IgD-negative memory B cell (primary cell): ENCODE measurements around the gene KRT35. TPM values are rescaled to one million over a fixed set of nuclear protein-coding genes. Genes with fewer than 3 reads are reported as not detected.

Source experiments
- H3K27ac Mint-ChIP-seq, 3 donors: one replicate each; pipeline ENCODE4 v1.8.0; 2020 to 2022; ENCODE audit warnings: mild to moderate bottlenecking in 3 of 3, mixed read lengths in 3 of 3, moderate library complexity in 1 of 3
- H3K27me3 Mint-ChIP-seq: one replicate; pipeline ENCODE4 v1.8.0; 2021; ENCODE audit warnings: mixed read lengths
- H3K36me3 Mint-ChIP-seq: one replicate; pipeline ENCODE4 v1.8.0; 2020; ENCODE audit warnings: mild to moderate bottlenecking, mixed read lengths
- H3K4me1 Mint-ChIP-seq, 3 donors: one replicate each; pipeline ENCODE4 v1.8.0; 2020 to 2022; ENCODE audit warnings: mixed read lengths in 3 of 3, mild to moderate bottlenecking in 1 of 3
- H3K4me3 Mint-ChIP-seq, 4 donors: one replicate each; pipeline ENCODE4 v1.8.0; 2020 to 2022; ENCODE audit warnings: mild to moderate bottlenecking in 4 of 4, mixed read lengths in 4 of 4, moderate library complexity in 3 of 4
- H3K9me3 Mint-ChIP-seq, 3 donors: one replicate each; pipeline ENCODE4 v1.8.0; 2020 to 2021; ENCODE audit warnings: mixed read lengths in 3 of 3, mild to moderate bottlenecking in 1 of 3
- polyA plus RNA-seq: library from polyadenylated mRNA; unstranded; fragments of 300-500 nt; fragmentation: Illumina TruSeq; gene quantifications from one replicate; pipeline ENCODE4 v1.2.3, GENCODE V29; 2021

Gene KRT35
- polyA plus RNA-seq, 1 donor from 2014 or later = not detected

GRCh38 chr17:41518789-41519449 lies 38.0 kb upstream of the KRT35 start, which contains the start of gene KRT15:
TSS of gene KRT15 (minus strand) at chr17:41518890. CDS start at chr17:41518827, 63 bp downstream.
- Mint-ChIP-seq H3K27ac (peak within 1 kb of the TSS in 1 of 3 donors; percentile 47), H3K4me1 (no peaks in the 10 kb centered on the region), H3K4me3 (no peak within 1 kb of the TSS), H3K9me3 (no peaks in the 10 kb centered on the region), H3K36me3 (no peaks in the 10 kb centered on the region), H3K27me3 (peaks cover 3% of the 10 kb centered on the region)

DNA sequence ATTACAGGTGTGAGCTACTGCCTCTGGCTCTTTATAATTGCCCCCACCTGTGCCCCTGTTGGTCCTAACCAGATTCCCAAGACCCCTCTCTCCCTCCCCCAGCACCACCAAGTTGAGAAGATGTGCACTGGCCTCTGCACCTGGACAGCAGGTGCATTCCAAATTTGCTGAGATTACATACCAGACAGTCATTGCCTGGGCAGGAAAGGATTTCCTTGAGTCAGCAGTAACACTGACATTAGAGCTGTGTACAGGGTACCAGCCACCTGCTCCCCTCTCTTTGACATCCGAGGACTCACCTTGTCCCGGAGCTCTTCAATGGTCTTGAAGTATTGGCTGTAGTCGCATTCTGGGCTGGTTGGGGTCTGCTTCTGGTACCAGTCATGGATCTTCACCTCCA lies 37.1 kb upstream of the KRT35 start:
- Mint-ChIP-seq H3K4me3 (no peak overlapping the region), H3K36me3 (no peaks in the 10 kb centered on the region), H3K27ac (peak overlapping the region in 1 of 3 donors; percentile 47), H3K9me3 (no peaks in the 10 kb centered on the region), H3K4me1 (no peaks in the 10 kb centered on the region), H3K27me3 (peaks cover 3% of the 10 kb centered on the region)

GRCh38 chr17:41516830-41517283 lies 35.9 kb upstream of the KRT35 start:
- H3K36me3 Mint-ChIP-seq = no peaks in the 10 kb centered on the region
- peaks cover 3% of the 10 kb centered on the region for H3K27me3 Mint-ChIP-seq
- no peak overlapping the region for H3K27ac Mint-ChIP-seq
- H3K4me3 Mint-ChIP-seq = no peak overlapping the region
- no peaks in the 10 kb centered on the region for H3K9me3 Mint-ChIP-seq
- no peaks in the 10 kb centered on the region for H3K4me1 Mint-ChIP-seq

DNA sequence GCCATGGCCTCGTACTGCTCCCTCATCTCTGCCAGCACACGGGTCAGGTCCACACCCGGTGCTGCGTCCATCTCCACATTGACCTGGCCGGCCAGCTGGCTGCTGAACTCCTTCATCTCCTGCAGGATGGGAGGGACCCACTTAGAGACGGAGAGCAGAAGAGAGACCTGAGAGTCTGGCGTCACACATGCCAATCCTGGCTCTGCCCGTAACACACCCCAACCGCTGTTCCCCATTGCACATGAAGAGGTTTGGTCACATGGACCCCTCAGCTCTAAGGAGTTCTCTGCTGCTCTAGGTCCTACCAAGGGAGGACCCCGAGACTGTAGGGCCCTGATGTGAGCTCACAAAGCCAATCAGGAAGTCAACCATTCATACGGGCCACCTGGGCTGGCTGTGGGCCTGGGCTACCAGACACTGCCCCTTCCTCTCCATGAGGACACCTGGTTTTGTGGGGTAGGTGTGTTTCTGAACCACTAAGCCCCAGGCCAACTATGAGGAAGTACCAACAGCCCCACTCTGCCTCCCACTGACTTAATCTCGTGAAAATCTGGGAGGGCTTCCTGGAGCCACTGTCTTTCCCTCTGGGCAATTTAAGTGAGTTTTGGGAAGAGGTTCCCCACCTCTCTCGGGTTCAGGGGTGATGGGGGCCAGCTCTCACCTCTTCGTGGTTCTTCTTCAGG lies 35.3 kb upstream of the KRT35 start:
- Mint-ChIP-seq H3K27me3 (peaks cover 3% of the 10 kb centered on the region), H3K4me3 (no peak overlapping the region), H3K4me1 (no peaks in the 10 kb centered on the region), H3K9me3 (no peaks in the 10 kb centered on the region), H3K27ac (no peak overlapping the region), H3K36me3 (no peaks in the 10 kb centered on the region)

DNA sequence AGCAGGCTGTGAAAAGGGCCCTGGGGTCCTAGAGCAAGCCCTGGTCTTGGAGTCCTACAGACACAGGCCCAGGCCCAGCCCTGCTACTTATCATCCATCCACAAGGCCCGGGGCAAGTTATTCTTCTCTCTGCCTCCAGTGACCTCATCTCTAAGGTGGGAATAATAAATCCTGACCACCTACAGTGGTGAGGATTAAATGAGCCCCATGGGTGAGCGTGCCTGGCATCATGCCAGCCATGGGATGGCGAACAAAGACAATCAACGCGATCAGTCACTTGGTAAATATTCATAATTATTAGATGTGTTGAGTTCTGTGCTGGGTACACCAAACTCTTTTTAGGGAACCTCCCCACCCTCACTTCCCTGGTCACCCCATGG lies 32.2 kb upstream of the KRT35 start:
- Mint-ChIP-seq H3K27me3 (peaks cover 5% of the 10 kb centered on the region), H3K9me3 (no peaks in the 10 kb centered on the region), H3K36me3 (no peaks in the 10 kb centered on the region), H3K27ac (no peak overlapping the region), H3K4me1 (no peaks in the 10 kb centered on the region), H3K4me3 (no peak overlapping the region)

DNA sequence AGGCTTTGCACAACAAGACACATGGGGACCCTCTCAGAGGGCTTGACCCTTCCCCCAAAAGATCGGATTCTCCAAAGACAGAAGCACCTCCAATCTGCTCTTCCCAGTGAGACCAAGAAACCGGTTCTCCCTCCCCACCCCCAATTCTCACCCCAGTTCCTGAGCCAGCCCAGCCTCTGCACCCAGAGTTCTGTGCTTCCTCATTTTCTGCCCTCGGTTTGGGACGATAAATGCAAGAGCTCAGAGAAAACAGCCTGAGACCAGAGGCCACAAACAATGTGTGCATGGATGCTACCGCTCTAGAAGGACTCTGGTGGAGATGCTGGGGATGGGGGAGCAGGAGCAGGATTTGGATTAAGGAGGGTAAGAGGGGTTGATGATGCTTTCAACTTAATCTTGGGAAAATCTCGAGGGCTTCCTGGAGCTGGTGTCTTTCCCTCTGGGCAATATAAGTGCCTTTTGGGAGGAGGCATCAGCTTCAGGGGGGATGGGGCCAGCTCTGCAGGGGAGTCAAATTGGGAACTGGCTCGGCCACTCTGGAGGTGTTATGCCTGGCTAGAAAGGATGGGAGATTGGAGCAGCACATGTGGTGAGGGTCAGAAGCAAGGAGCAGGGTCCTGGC lies 31.7 kb upstream of the KRT35 start:
- H3K36me3 Mint-ChIP-seq = no peaks in the 10 kb centered on the region
- no peaks in the 10 kb centered on the region for H3K4me1 Mint-ChIP-seq
- peaks cover 5% of the 10 kb centered on the region for H3K27me3 Mint-ChIP-seq
- no peaks in the 10 kb centered on the region for H3K9me3 Mint-ChIP-seq
- H3K27ac Mint-ChIP-seq = no peak overlapping the region
- no peak overlapping the region for H3K4me3 Mint-ChIP-seq

- Mint-ChIP-seq H3K36me3 (no peaks in the 10 kb centered on the region), H3K4me3 (no peak overlapping the region), H3K27me3 (peaks cover 5% of the 10 kb centered on the region), H3K27ac (no peak overlapping the region), H3K9me3 (no peaks in the 10 kb centered on the region), H3K4me1 (no peaks in the 10 kb centered on the region)
These were observed 30.8 kb upstream of the KRT35 start for GRCh38 chr17:41511716-41512115.

GRCh38 chr17:41511116-41511515 lies 30.2 kb upstream of the KRT35 start:
- Mint-ChIP-seq H3K27ac (no peak overlapping the region), H3K27me3 (peaks cover 5% of the 10 kb centered on the region), H3K4me3 (no peak overlapping the region), H3K36me3 (no peaks in the 10 kb centered on the region), H3K9me3 (no peaks in the 10 kb centered on the region), H3K4me1 (no peaks in the 10 kb centered on the region)

DNA sequence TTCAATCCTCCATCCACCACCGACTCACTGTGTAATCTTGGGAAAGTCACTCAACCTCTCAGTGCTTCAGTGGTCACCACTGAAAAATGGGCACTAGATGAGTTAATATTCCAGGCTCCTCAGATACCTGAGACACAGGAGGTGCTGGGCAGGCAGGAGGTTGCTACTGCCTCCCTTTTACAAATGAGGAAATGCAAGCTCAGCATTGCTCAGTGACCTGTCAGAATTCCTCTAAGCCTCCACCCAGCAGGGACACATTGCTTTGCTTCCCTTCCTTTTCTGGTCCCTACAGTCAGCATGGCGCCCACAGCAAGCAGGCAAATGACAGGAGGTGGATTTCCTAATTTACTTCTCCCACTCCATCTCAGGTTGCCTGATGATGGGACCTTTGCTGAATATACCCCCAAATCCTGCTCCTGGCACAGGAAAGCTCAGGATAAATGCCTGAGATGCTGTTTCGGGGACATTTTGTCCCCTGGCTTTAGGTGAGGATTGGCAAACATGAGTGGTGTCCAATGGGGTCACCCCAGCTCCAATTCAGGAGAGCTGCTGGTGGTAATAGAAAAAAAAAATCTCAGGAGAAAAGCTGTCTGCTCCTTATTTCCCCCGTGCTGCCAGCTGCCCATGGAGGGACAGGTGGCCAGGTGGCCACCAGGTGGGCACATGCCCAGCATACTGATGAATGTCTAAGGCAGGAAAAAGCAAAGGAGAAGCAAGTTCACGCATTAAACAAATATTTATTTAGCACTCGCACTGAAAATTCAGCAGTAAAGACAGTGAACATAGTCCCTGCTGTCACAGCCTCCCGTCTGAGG lies 29.5 kb upstream of the KRT35 start:
- Mint-ChIP-seq H3K27ac (no peak overlapping the region), H3K4me3 (no peak overlapping the region), H3K36me3 (no peaks in the 10 kb centered on the region), H3K27me3 (peaks cover 5% of the 10 kb centered on the region), H3K4me1 (no peaks in the 10 kb centered on the region), H3K9me3 (no peaks in the 10 kb centered on the region)

DNA sequence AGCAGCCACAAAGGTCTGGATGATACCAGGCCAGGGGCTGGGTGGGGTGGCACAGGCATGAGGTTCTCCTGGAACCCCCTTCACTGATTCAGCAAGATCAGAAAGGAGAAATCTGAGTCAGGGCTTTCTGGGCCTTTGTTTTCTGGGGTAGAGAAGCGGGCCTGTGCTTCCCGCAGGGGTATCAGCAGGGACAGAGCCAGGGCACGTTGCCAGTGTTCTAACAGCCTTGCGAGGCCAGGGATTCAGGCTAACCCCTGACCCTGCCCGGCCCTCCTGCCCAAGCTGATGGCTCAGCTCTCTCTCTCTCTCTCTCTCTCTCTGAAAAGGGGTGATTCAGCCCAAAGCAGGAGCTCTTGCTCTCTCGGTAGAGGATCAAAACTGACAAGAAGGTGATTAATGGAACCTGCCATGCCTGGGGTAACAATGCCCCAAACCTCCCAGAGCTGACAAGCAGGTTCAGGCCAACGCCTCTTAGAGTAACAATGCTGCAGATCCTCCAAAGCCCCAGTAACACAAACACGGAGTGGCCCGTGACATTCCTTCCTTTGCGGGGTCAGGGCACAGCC lies 26.4 kb upstream of the KRT35 start:
- Mint-ChIP-seq H3K9me3 (no peaks in the 10 kb centered on the region), H3K4me1 (no peaks in the 10 kb centered on the region), H3K27me3 (peaks cover 3% of the 10 kb centered on the region), H3K36me3 (no peaks in the 10 kb centered on the region), H3K27ac (no peak overlapping the region), H3K4me3 (no peak overlapping the region)

DNA sequence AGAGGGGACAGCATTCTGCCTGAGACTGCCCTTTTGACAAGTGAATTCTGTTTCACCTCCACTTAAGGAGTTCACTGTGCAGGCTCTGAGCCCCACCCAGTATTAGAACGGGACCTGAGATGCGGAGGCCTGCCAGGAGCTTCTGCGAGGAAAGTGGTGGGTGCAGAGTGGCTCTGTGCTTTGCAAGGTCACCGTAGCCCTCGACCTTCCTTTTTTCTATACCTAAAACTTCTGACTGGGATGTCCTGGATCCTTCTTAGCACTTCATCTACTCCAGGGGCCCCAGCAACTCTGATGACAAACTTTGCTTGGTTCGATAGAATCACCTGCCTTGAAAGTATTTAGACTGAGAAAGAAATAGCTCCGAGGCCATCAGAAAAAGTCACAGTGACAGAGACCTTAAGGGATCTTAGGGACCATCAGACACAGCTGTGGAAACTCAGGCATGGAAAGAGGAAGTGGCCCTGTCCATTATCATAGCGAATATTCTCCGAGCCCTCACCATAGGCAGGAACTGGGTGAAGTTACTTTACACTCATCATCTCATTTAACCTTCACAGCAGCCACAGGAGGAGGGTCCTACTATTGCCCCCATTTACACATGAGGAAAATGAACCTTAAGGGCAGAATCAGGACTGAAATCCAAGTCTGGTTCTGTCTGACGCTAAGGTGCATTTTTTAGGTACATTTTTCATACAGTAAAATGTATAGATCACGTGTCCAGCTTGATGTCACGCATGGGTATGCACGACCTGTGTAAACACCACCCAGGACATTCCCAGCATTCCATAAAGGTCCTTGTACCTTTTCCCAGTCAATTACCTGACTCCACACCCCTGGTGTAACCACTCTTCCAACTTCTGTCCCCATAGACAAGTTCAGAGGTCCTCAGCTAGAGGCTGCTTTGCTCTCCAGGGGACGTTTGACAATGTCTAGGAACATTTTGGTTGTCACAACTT lies 25.1 kb upstream of the KRT35 start:
- Mint-ChIP-seq H3K27ac (no peak overlapping the region), H3K4me1 (no peaks in the 10 kb centered on the region), H3K27me3 (peaks cover 3% of the 10 kb centered on the region), H3K36me3 (no peaks in the 10 kb centered on the region), H3K9me3 (no peaks in the 10 kb centered on the region), H3K4me3 (peak overlapping the region in 1 of 4 donors; percentile 33)

DNA sequence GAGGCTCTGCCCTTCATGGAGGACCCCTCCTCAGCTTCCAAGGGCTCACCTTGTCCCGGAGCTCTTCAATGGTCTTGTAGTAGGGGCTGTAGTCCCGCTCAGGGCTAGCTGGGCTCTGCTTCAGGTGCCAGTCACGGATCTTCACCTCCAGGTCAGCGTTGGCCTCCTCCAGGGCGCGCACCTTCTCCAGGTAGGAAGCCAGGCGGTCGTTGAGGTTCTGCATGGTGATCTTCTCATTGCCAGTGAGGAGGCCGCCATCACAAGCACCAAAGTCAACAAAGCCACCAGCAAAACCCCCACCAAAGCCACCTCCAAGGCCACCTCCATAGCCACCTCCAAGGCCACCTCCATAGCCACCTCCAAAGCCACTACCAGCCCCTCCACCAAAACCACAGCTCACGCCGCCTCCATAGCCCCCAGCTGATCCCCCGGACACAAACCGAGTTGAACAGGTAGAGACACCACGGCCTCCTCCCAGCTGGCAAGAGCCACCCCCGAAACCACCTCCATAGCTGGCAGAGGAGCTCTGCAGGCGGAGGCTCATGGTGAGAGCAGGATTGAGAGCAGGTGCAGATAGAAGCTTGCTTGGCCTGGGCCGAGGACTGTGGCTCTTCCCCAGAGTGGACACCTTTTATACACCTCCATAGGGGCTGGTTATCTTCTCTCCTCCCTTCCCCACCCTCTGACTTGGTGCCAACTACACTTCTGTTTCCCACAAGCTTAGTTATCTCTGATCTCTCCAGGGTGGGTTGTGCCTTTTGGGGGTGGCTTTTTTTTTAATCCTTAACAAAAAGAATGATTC lies 24.3 kb upstream of the KRT35 start, which contains the start of gene KRT13:
Gene KRT13, minus strand, starts transcription at position 606 of the 802 bp plus-strand sequence. Its CDS starts 62 bp downstream, at position 544.
- H3K4me1 Mint-ChIP-seq = no peaks in the 10 kb centered on the region
- H3K27ac Mint-ChIP-seq = no peak within 1 kb of the TSS
- H3K27me3 Mint-ChIP-seq = peaks cover 3% of the 10 kb centered on the region
- H3K4me3 Mint-ChIP-seq = peak within 1 kb of the TSS in 1 of 4 donors; percentile 33
- no peaks in the 10 kb centered on the region for H3K36me3 Mint-ChIP-seq
- H3K9me3 Mint-ChIP-seq = no peaks in the 10 kb centered on the region

DNA sequence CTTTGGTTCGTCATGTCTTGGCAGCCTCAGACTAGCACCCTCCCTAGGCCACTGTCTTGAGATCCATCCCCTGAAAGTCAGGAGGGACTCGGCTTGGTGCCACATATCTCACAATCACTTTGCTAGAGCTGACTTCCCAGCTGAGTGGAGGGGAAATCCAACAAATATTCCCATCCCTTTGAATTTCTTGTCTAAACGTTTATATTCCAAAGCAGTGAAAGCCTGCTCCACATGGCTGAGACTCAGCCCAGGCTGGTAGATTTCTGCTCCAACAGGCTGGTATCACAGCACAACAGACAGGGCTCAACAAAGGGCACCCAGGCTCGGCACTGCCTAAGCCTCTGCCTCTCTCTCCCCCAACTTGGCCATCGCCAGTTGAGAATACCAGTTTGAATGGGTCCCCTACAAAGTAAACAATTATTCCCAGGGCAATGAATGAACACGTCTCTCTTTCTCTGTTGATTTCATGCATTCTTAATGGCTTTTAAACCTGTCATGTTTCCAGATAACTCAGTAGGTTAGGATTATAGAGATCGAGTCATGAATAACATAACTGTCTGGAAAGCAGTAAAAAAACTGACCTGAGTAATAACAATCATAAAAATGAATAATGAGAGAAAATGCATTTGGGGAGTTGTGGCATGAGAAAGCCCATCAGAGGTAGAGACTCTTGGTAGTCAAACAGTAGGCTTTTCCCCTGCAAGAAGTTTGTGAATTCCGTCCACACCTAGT lies 23.5 kb upstream of the KRT35 start:
- Mint-ChIP-seq H3K4me1 (no peaks in the 10 kb centered on the region), H3K27ac (no peak overlapping the region), H3K9me3 (no peaks in the 10 kb centered on the region)

More for the DNA sequence above, 23.5 kb upstream of the KRT35 start:
- Mint-ChIP-seq H3K27me3 (peaks cover 5% of the 10 kb centered on the region), H3K36me3 (no peaks in the 10 kb centered on the region), H3K4me3 (no peak overlapping the region)
